SIG-M5 treated with dmso at 0.1 percent for 504 hours (cell line): ENCODE measurements around the gene MBD5.
"Not testable (repeated sequence)": the region's sequence is repeated elsewhere in the genome, so short reads cannot be mapped to it uniquely, and the experiment has no call there.

Experiments used
- DNase-seq: peaks from one replicate; lab custom pipeline; 2025; ENCODE audit not compliant: unreplicated experiment; lab: John Stamatoyannopoulos, UW

Gene MBD5

GRCh38 chr2:148021059-148021861, at the start of gene MBD5:
Gene MBD5, plus strand, starts transcription at chr2:148021091.
- DNase-seq: peak; percentile 45

GRCh38 chr2:147976102-147976501, 44.8 kb upstream of the MBD5 start:
- DNase-seq: no peak

- no peak for DNase-seq
Measured at GRCh38 chr2:147977679-147978078, 43.2 kb upstream of the MBD5 start.

- DNase-seq: no peak
Measured at GRCh38 chr2:147980940-147981528, 39.9 kb upstream of the MBD5 start.

- DNase-seq: no peak
Measured at GRCh38 chr2:147989102-147989501, 31.8 kb upstream of the MBD5 start.

- peak; percentile 51 for DNase-seq
Measured at GRCh38 chr2:147989809-147990403, 31.0 kb upstream of the MBD5 start.

GRCh38 chr2:147994965-147995364, 25.9 kb upstream of the MBD5 start:
- not testable (repeated sequence) for DNase-seq

GRCh38 chr2:147996828-147997227, 24.1 kb upstream of the MBD5 start:
- no peak for DNase-seq

- no peak for DNase-seq
Measured at GRCh38 chr2:147998203-147998602, 22.7 kb upstream of the MBD5 start.

GRCh38 chr2:147999126-147999525, 21.8 kb upstream of the MBD5 start:
- DNase-seq: no peak

- no peak for DNase-seq
Measured at GRCh38 chr2:148000095-148000494, 20.8 kb upstream of the MBD5 start.

GRCh38 chr2:148002420-148002819, 18.5 kb upstream of the MBD5 start:
- not testable (repeated sequence) for DNase-seq

GRCh38 chr2:148006249-148007007, 14.5 kb upstream of the MBD5 start:
- no peak for DNase-seq

GRCh38 chr2:148007219-148007900, 13.5 kb upstream of the MBD5 start:
- DNase-seq: no peak

- DNase-seq: not testable (repeated sequence)
Measured at GRCh38 chr2:148008411-148008810, 12.5 kb upstream of the MBD5 start.

- no peak for DNase-seq
Measured at GRCh38 chr2:148013876-148014275, 7.0 kb upstream of the MBD5 start.

GRCh38 chr2:148014616-148015015, 6.3 kb upstream of the MBD5 start:
- DNase-seq: no peak

GRCh38 chr2:148020111-148021058, 506 bp upstream of the MBD5 start, which contains the start of gene ORC4:
Gene ORC4, minus strand, starts transcription at chr2:148020737. Its CDS starts 44,779 bp downstream, at chr2:147975958.
- DNase-seq: peak; percentile 99

- DNase-seq: peak; percentile 19
Measured at GRCh38 chr2:148021886-148022285, 995 bp downstream of the MBD5 start.

GRCh38 chr2:148022351-148022750, 1.5 kb downstream of the MBD5 start:
- DNase-seq: no peak
